Urinary bladder (tissue), 4 donors: ENCODE measurements around the gene PLCXD1. TPM values are rescaled to one million over a fixed set of nuclear protein-coding genes. Genes with fewer than 3 reads are reported as not detected.

Experiments
- DNase-seq: peaks from one replicate; pipeline ENCODE4 v3.0.0-alpha.2; 2015; ENCODE audit errors: extremely low spot score
- H3K27ac ChIP-seq: one replicate; pipeline ENCODE4 v1.5.1; 2013; ENCODE audit warnings: low read depth, mild to moderate bottlenecking, moderate library complexity
- H3K36me3 ChIP-seq: one replicate; pipeline ENCODE4 v1.6.1; 2013; ENCODE audit warnings: mild to moderate bottlenecking, moderate library complexity; ENCODE audit not compliant: insufficient read depth
- H3K4me1 ChIP-seq: one replicate; pipeline ENCODE4 v1.6.1; 2013; ENCODE audit warnings: mild to moderate bottlenecking, moderate library complexity; ENCODE audit not compliant: insufficient read depth
- H3K4me3 ChIP-seq: one replicate; pipeline ENCODE4 v1.5.1; 2013; ENCODE audit warnings: low read depth, low read length
- WGBS: extraction: QIAGEN DNeasy Blood & Tissue Kit; methylation state at CpG from one replicate; pipeline ENCODE4 v1.1.7; 2013; 5-methylcytosine and 5-hydroxymethylcytosine counted together
- polyA plus RNA-seq: library from polyadenylated mRNA; stranded (reverse); fragments of 200-250 nt; gene quantifications from one replicate; pipeline ENCODE4 v1.2.3, GENCODE V29; 2013
- total RNA-seq: library from RNA; depleted of rRNA; stranded (reverse); fragments of >200 nt; gene quantifications from one replicate; pipeline ENCODE4 v1.2.3, GENCODE V29; 2014
- donor health status: healthy with polysubstance abuse.
- donor health status: healthy.

PLCXD1 gene
- total and polyA plus RNA-seq, 2 donors = 5.2 to 10.2 TPM

DNA sequence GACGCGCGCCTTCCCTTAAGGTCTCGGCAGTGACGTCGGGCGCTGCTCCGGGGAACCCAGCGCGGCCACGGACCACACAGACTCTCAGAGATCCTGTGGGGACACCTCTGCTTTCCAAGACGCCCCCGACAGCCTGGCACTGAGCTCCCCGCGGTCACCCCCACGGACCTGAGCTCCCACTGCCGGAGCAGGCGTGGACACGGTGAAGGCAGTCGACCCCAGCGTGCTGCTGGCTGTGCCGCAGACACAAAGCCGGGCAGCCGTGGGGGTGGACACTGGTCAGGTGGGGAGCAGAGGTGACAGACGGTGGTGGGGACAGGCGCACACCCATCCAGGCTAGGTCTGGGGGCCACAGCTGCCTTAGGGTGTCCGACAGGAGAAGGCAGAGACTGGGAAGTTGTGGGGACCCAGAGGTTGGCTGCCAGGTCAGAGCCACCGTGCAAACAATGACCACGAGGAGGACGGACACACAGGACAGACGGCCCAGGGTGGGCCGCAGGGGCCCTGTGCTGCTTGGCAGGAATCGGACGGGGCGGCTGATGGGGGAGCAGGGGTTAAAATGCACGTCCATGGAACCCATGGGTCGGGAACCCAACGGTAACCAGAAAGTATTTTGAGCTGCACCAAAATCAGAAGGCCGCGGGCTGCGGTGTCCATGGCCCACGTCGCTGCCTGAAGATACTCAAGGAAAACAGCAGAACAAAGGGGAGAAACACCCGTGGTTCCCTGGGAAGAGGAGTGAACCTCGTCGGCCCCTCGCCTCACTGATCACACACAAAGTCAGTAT is 54.0 kb downstream of the PLCXD1 start:
- WGBS = 97% methylated on average over 47 of the region's 47 CpGs
- H3K4me1 ChIP-seq = peaks cover 3% of the 10 kb centered on the region
- peaks cover 3% of the 10 kb centered on the region for H3K36me3 ChIP-seq
- DNase-seq = no peak
- H3K4me3 ChIP-seq = no peak overlapping the region
- no peak overlapping the region for H3K27ac ChIP-seq

DNA sequence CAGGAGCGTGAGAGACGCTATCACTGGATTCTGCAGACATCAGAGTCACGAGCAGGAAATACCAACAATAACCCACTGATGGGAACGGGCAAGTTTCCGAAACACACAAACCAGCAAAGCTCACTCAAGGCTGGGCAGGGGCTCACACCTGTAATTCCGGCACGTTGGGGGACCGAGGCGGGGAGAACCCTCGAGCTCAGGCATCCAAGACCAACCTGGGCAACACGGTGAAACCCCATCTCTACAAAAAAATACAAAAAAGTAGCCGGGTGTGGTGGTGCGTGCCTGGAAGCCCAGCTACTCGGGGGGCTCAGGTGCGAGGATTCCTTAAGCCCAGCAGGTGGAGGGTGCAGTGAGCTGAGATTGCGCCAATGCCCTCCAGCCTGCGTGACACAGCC is 54.6 kb downstream of the PLCXD1 start:
- WGBS = 97% methylated on average over 17 of the region's 17 CpGs
- no peak for DNase-seq
- Histone ChIP-seq H3K4me3 (no peak overlapping the region), H3K36me3 (peaks cover 3% of the 10 kb centered on the region), H3K4me1 (peaks cover 3% of the 10 kb centered on the region), H3K27ac (no peak overlapping the region)

DNA sequence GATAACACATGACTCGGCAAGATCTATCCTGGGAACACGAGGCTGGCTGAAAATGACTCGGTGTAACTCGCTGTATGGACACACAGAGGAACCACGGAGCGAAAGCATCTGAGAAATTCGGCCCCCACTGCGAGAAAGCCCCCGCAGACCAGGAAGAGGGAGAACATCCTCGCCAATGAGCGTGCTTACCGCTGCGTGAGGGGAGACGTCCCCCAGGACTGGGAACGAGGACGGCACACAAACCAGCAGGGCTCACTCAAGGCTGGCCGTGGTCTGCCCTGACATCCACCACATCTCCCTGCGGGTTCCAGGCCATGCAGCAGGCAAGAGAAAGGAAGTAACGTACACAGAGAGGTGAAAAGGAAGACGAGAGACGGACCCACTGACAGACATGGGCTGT is 55.0 kb downstream of the PLCXD1 start:
- Histone ChIP-seq H3K36me3 (peaks cover 3% of the 10 kb centered on the region), H3K4me3 (no peak overlapping the region), H3K4me1 (peaks cover 3% of the 10 kb centered on the region), H3K27ac (no peak overlapping the region)
- no peak for DNase-seq
- 92% methylated on average over 21 of the region's 21 CpGs for WGBS

DNA sequence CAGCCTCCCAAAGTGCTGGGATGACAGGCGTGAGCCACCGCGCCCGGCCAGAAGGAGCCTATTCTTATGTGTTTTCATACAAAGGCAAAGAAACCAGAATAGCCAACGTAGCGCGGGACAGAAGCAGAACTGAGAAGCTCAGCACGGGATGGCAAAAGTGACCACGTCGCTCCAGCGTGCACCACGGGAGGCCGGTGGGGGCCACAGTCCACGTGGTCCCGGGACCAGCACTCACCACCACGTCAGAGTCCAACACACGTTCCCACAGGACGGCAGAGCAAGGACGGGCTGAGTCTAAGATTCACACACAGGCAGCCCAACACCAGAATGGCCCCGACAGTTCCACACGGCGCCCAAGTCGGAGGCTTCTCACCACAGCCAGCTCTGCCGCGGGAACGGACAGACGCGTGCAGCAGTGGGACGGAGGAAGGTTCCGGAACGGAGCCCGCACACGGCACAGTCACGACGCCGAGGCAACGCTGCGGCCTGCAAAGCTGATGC is 56.2 kb downstream of the PLCXD1 start:
- DNase-seq = no peak
- Histone ChIP-seq H3K4me1 (no peaks in the 10 kb centered on the region), H3K36me3 (peaks cover 3% of the 10 kb centered on the region), H3K27ac (no peak overlapping the region), H3K4me3 (no peak overlapping the region)
- 91% methylated on average over 38 of the region's 38 CpGs for WGBS

DNA sequence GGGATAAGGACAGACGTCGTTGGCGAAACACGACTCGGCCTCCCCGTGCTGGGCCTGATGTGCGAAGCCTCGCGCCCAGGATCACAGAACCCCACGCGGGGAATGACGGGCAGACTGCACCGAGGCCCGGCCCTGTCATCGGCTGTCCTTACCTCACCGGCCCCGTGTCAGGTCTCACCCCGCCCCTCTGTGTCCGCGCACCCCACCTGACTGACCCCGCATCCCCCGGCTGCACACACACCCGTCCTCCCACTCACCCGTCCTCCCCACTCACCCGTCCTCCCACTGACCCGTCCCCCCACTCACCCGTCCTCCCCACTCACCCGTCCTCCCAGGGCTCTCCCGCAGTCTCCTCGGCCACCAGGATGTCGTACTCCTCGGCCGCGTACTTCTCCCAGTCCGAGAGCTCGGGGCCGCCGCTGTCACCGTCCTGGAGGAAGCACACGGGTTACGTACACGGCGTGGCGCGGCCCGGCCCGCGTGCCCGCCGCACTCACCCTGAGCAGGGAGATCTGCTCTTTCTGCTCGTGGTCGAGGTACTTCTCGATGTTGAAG is 57.2 kb downstream of the PLCXD1 start:
- Histone ChIP-seq H3K36me3 (peaks cover 3% of the 10 kb centered on the region), H3K4me3 (no peak overlapping the region), H3K27ac (no peak overlapping the region), H3K4me1 (no peaks in the 10 kb centered on the region)
- WGBS = 94% methylated on average over 53 of the region's 53 CpGs
- DNase-seq = no peak

DNA sequence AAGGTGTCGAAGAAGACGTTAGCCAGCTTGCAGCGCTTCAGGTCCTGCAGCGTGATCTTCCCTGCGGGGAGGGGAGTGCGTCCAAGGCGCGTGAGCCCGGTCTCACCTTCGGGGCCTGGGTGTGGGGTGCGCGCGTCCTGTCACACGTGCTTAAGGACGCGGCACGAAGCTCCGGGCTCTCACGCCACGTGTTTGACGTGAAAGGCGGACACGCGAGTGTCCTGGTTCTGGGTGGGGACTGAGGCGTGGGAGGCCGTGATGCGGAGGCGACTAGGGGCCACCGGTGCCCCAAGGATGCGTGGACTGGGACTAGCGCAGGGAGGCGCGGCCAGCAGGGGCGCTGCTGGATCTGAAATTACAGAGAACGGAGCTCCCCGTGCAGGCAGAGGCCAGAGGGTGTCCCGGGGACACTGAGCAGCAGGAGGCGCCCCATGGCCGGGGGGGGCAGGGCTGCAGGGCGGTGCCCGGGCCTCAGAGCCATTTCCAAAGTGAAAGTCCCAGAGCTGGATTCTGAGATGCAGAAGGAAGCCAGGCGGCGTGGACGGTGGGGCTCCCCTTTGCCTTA is 57.7 kb downstream of the PLCXD1 start:
- WGBS = 95% methylated on average over 44 of the region's 44 CpGs
- DNase-seq = no peak

DNA sequence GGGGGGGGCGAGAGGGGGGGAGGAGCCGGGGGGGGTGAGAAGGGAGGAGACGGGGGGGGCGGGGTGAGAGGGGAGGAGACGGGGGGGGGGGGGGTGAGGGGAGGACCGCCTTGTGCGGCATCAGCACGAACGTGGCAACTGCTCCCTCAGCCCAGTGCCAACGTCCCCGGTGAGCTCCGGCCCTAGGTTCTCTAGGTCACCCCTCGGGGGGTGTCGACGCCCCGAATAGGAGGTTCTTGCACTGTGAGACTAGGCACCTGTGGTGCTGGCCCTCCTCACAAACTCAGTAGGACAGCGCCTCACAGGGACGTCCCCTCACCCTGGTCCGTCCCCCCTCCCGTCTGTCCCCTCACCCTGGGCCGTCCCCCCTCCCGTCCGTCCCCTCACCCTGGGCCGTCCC is 58.9 kb downstream of the PLCXD1 start:
- H3K27ac ChIP-seq = no peak overlapping the region
- WGBS = 91% methylated on average over 19 of the region's 24 CpGs
- peaks cover 3% of the 10 kb centered on the region for H3K36me3 ChIP-seq
- no peak for DNase-seq
- no peaks in the 10 kb centered on the region for H3K4me1 ChIP-seq
- H3K4me3 ChIP-seq = no peak overlapping the region

More for the DNA sequence above, 57.7 kb downstream of the PLCXD1 start:
- Histone ChIP-seq H3K4me1 (no peaks in the 10 kb centered on the region), H3K36me3 (peaks cover 3% of the 10 kb centered on the region), H3K4me3 (no peak overlapping the region), H3K27ac (no peak overlapping the region)

DNA sequence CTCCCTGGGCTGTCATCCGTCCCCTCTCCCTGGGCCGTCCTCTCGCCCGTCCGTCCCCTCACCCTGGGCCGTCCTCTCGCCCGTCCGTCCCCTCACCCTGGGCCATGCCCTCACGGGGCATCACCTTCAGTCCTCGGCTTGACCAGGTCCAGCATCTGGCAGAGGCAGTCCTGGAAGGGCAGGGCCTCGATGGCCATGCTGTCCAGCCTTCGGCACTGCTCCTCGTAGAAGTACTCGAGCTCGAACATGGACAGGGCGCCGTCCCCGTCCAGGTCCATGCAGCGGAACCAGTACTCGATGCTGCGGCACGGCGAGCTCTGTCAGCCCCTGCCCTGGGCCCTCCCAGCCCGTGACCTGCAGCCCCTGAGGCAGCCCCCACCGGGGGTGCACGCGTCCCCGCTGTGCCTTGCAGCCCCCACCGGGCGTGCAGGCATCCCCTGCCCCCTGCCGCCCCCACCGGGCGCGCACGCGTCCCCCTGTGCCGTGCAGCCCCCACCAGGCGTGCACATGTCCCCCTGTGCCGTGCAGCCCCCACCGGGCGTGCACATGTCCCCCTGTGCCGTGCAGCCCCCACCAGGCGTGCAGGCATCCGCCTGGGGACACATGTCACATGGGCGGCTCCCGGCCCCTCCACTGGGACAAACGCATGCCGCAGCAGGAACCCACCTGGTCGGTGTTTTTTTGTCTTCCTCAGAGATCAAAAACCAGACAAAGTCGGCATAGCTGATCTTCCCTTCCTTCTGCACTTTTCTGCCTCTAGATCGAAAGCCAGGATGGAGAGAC is 59.7 kb downstream of the PLCXD1 start:
- 93% methylated on average over 52 of the region's 52 CpGs for WGBS
- Histone ChIP-seq H3K36me3 (peaks cover 3% of the 10 kb centered on the region), H3K4me3 (no peak overlapping the region), H3K4me1 (no peaks in the 10 kb centered on the region), H3K27ac (no peak overlapping the region)
- DNase-seq = no peak

DNA sequence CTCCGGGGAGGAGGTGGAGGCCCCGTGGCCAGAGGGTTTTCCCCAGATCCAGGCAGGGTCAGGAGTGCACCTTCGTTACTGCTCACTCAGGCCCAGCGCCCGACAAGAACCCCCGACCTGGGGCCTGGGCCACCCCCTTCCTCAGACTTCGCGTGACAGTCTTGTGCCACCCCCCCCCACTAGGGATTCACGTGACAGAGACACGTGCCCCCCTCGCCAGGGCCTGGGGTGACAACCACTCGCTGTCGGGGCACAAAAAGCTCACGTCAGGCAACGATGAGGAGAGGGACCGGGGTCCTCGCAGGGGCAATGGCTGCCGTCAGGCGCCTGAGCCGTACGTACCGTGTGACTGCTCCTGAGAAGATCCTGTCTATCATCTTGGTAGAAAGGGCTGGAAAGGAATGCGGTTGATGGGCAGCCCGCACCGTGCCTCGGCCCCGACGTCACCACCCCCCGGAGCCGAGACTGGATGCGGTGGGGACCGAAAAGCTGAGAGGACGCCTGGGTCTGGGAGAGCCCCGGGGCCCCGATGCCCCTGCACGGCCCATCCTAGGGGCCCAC is 60.4 kb downstream of the PLCXD1 start:
- 96% methylated on average over 36 of the region's 36 CpGs for WGBS

DNA sequence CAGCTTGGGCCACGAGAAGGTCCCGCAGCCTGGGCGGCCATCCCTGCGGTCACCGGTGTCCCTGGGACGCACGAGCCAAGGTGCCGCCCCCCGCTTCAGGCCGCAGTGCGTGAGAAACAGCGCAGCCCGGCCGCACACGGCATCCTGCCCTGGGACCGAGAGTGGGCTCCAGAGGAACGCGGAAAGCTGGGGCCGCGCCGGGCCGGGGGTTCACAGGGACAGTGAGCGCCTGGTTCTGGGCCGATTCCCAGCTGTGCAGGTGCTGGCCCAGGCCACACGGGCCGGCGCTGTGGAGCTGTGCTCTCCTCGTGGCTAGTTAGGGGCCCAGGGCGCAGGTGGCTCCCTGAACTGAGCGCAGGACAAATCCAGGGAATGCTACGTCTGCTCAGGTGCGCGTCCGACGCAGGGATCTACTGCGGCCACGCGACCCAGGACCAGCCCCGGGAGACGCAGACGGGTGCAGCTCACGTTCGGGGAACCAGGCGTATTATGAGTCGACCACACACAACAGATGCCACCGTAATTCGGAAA is 63.3 kb downstream of the PLCXD1 start:
- DNase-seq = no peak
- peaks cover 2% of the 10 kb centered on the region for H3K36me3 ChIP-seq
- H3K4me3 ChIP-seq = no peak overlapping the region
- no peak overlapping the region for H3K27ac ChIP-seq
- 97% methylated on average over 47 of the region's 47 CpGs for whole genome bisulfite sequencing
- no peaks in the 10 kb centered on the region for H3K4me1 ChIP-seq

More for the DNA sequence above, 60.4 kb downstream of the PLCXD1 start:
- H3K36me3 ChIP-seq = peaks cover 1% of the 10 kb centered on the region
- no peaks in the 10 kb centered on the region for H3K4me1 ChIP-seq
- H3K4me3 ChIP-seq = no peak overlapping the region
- H3K27ac ChIP-seq = no peak overlapping the region
- no peak for DNase-seq

DNA sequence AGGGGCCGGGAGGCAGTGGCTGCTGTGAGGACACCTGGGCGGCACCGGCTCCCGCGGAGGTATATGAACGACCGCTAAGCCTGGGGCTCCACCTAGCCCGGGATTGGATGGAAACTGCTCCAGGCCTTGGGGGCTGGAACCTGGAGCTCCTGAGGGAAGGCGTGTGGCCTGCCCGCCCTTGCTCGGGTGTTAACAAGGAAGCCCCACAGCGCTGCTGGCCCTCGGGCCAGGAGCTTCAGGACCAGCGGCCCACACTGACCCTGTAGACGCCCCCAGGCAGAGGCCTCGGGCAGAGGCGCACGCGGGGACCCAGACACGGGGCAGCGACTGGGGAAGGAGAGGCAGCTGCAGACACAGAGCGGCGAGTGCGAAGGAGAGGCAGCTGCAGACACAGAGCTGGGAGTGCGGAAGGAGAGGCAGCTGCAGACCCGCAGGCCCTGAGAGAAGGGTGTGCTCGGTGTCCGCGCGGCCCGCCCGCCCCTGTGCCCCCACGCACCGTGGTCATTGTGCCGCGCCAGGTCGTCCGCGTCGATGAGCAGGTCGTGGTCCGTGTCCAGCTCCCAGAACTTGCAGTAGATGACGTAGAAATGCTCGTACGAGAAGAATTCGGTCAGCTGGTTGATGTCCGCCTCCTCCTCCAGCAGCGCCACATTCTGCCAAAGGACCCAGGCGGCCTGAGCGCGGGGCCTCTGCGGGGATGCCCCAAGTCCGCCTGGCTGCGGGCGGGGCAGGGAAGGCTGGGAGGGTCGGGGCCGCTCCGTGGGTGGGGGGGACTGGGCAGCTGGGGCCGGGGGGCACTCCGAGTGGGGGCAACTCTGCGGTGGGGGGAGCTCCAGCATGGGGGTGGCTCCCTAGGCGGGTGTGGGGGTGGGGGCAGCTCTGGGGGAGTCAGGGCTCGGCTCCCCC is 64.1 kb downstream of the PLCXD1 start:
- Histone ChIP-seq H3K36me3 (peaks cover 2% of the 10 kb centered on the region), H3K27ac (no peak overlapping the region), H3K4me3 (no peak overlapping the region), H3K4me1 (no peaks in the 10 kb centered on the region)
- DNase-seq = no peak
- WGBS = 96% methylated on average over 63 of the region's 63 CpGs

DNA sequence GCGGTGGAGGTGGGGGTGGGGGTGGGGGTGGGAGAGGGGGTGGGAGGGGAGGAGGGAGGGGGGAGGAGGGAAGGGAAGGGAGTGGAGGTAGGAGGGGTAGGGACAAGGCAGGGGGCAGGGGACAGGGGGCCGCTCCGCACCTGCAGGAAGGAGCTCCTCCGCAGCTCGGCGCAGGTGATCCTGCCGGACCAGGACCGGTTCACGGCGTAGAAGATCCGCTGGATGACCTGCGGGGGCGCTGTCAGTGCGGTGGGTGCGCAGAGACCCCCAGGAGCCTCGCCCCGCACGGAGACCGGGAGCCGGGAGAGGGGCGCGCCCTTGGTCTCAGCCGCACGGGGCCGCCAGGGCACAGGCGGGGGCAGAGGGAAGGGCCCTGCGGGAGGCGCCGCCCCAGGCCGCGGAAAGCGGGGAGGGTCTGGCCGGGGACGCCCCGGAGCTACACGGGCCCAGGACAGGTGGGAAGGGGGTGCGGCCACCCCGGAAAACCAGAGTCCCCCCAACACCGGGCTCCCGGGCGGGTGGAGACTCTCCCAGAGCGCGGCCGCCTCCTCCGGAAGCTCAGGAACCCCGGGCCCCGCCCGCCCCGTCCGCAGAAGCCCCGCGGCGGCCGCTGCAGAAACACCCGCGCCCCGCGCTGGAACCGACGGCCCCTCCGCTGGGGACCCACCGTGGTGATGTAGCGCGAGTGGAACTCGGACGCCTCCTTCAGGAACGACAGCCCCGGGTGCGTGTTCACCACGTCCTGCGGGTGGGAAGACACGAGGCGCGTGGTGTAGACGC is 65.0 kb downstream of the PLCXD1 start:
- Histone ChIP-seq H3K27ac (no peak overlapping the region), H3K4me3 (no peak overlapping the region), H3K36me3 (peaks cover 2% of the 10 kb centered on the region), H3K4me1 (no peaks in the 10 kb centered on the region)
- 96% methylated on average over 75 of the region's 75 CpGs for WGBS
- no peak for DNase-seq
